DMS53 treated with DMSO at 0.1 percent for 48 hours (cell line): Measurements from ENCODE around the gene CLEC17A.
"Not testable (repeated sequence)": the region's sequence is repeated elsewhere in the genome, so short reads cannot be mapped to it uniquely, and the experiment has no call there.

Experiments used
- DNase-seq: peaks from one replicate; lab custom pipeline; 2025; ENCODE audit not compliant: unreplicated experiment; lab: John Stamatoyannopoulos, UW

Gene CLEC17A

DNA sequence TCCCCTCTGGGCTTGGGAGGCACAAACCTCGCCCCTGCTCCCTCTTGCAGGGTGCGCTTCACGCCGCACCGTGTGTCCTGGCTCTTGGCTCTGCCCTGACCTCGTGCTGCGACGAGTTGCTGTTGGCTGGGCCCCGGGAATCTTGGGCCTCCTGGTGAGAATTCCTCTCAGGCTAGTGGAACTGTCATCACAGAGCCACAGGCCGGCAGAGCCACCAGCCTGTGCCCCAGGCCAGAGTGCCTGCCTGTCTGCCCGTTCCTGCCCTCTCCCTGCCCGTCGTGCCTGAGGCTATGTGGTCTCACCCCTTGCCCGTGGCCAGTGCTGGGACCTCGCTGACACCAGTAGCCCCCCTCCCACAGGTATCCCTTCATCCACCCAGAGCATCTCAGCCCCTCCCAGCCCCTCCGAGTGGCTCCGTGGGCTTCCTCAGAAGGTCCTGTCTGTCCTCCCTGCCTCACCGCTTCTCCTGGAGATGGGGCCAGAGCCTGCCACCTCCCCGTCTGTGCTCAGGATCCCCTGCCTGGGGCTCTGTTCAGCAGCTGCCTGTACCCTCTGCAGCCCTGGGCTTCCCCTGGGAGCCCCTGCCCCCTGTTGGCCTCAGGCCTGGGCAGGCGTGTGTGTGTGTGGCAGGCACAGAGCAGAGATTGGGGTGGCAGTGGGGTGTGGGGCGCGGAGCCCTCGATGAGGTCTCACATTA is 24.4 kb upstream of the CLEC17A start:
- no peak for DNase-seq

DNA sequence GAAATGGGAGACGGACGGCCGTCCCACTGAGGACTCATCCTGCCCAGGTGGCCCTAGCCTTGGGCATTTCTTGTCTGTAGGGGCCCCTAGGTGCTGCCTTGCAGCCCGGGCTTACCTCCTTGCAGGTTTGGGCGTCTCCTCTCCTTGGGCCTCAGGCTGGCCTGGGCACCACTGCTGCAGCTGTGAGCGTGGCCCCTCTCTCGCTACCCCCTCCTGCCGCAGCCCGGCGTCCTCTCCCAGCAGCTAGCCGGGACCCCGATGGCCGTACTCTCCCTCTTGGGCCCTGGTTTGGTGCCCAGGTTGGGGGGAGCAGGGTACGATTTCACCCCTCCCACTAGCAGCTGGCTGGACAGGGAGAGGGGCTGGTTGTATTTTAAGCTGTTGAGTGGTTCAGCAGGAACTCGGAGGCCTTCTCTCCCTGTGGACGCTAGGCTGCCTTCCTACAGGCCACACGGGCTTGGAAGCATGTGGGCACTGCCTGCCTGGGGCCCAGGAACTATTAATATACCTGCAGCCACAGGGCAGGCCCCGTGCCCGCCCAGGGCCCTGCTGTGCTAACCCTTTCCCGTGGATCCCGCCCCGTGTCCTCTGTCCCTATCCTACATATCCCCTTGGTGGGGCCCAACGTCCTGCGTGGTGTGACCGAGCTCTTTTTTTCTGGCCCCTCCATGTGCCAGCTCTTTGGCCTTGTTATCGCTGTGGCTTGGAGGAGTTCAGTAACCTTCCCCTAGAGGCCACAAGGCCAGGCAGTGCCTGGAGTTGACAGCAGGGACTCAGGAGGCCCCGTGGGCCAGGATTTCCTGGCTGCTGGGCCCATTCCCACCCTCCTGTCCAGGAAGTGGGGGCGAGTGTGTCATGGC is 22.7 kb upstream of the CLEC17A start:
- DNase-seq: no peak

GRCh38 chr19:14560776-14561108 is 22.1 kb upstream of the CLEC17A start:
- no peak for DNase-seq

DNA sequence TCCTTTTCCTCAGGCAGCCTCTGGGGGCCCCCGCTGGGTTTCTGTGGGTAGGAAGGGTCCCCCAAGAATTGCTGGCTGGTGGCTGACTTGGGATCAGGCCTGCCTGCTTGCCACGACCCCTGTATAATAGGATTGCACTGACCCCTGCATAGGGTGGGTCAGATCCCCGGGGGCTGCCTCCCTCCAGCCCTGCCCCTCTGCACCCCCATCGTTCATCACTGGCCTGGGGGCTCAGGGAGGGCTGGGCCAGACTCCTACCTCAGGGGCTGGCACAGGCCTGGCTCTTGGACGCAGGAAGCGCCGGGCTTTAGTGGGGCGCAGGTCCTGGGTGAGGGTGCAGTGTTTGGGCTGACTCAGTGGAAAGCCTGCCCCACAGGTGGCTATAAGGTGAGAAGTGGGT is 21.6 kb upstream of the CLEC17A start:
- no peak for DNase-seq

- DNase-seq: no peak
Measured at GRCh38 chr19:14561847-14562351, 21.0 kb upstream of the CLEC17A start.

GRCh38 chr19:14562660-14563589 is 20.0 kb upstream of the CLEC17A start:
- DNase-seq: no peak

DNA sequence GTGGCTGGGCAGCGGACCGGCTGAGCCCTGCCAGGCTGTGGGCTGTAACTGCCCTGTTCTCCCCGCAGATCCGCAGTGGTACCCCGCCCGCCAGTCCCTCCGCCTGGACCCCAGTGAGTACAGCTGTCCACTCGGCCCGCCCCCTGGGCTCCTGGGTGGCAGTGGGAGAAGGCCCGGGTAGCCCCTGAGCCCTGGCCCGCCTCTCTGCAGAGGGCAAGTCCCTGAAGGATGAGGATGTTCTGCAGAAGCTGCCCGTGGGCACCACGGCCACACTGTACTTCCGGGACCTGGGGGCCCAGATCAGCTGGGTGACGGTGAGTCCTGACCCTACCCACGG is 19.3 kb upstream of the CLEC17A start:
- DNase-seq: no peak

GRCh38 chr19:14563989-14564651 is 18.8 kb upstream of the CLEC17A start:
- no peak for DNase-seq

DNA sequence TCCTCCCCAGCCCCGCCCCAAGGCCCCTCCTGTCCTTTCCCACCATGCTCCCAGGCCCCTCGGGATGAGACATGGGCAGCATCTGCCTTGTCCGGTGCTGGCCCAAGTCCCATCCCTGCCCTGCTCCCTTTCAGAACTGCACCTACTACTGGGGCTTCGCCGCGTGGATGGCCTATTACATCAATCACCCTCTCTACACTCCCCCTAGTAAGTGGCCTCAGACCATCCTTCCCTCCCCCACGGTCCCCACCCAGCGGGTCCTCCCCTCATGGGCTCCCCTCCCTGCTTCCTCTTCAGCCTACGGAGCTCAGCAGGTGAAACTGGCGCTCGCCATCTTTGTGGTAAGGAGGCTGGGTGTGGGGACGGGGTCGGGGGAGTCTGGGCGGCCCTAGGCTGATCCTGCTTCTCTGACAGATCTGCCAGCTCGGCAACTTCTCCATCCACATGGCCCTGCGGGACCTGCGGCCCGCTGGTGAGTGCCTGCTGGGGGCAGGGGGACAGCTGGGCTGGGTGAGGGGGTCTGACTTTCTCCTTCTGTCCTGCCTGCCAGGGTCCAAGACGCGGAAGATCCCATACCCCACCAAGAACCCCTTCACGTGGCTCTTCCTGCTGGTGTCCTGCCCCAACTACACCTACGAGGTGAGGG is 18.1 kb upstream of the CLEC17A start:
- DNase-seq: not testable (repeated sequence)

- DNase-seq: no peak
Measured at GRCh38 chr19:14565298-14565679, 17.6 kb upstream of the CLEC17A start.

GRCh38 chr19:14565765-14566711 is 16.8 kb upstream of the CLEC17A start:
- DNase-seq: no peak

- DNase-seq: no peak
Measured at GRCh38 chr19:14566712-14567077, 16.2 kb upstream of the CLEC17A start.

DNA sequence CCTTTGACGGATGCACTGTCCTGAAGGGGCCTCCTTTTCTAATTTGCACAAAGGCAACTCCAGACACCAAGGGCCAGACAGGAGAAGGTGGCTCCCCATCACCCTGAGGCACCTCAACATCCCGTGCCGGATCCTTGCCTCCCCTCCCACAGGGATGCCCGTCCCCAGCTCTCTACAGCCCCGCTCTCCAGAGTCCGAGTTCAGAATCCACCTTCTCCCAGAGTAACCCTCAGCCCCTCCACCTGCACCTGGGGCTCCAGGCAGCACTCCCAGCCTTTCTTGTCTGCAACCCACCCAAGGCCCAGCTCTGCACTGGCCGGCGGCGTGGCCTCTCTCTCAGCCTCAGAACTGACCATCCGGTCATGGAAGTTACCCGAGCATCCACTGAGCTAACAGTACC is 15.8 kb upstream of the CLEC17A start:
- no peak for DNase-seq

GRCh38 chr19:14570864-14571527 is 11.9 kb upstream of the CLEC17A start:
- no peak for DNase-seq

DNA sequence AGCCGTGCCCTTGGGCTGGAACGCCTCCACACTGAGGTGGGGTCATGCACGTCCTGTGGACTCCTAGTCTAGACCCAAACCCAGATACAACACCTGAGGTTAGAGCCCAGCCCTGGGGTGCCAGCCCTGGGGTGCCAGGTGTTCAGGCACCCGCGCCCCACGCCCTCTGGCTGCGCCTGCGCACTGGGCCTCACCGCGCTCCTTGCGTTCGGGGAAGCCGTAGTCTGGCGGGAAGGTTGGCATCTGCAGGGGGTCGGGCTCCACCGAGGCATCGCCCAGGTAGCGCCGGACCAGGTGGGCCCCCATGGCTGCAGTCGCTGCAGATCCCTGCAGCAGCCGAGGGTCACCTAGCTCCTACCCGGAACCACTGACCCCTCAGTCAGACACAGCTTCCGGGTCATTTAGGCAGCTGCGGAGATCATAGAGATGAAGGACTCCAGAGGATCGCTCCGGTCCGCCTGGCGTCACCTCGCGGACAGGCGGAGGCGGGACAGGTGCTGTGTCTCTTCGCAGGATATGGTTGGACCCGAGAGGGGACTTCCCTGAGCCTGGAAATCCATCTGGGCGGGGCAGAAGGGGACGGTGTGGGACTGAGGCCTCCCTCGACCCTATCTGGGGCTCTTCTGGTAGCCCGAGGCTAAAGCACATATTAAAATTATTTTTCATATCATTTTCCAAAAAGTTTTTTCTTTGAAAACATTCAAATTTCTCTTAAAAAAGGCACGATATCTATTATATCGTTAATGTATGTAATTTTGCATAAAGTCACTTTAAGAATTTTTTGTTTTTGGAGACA is 11.0 kb upstream of the CLEC17A start, which contains the start of gene NDUFB7:
NDUFB7 (minus strand) TSS at position 372 of the 796 bp plus-strand sequence; CDS start at position 306, 66 bp downstream.
- peak; percentile 77 for DNase-seq

DNA sequence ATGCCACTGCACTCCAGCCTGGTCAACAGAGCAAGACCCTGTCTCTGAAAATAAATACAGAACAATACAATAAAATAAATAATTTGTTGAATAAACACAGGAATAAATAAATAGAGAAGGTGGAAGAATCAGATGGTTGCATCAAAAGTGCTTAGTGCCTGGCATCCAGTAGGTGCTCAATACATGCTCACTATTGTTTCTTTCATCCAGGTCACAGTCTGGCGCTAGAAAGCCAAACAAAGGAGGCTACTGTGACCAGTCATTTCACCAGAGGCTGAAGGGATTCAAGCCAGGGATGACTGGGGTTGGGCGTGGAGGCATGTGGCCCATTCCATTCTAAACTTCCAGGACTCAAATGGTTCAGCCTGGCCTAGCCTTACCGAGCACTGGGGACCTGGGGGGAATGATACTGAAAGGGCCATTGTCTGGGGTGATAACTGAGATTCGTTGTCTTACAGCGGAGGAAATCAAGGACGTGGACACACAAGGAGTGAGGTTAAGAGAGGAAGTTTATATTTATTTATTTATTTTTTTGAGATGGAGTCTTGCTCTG is 7.4 kb upstream of the CLEC17A start:
- no peak for DNase-seq

- no peak for DNase-seq
Measured at GRCh38 chr19:14576363-14576762, 6.5 kb upstream of the CLEC17A start.

- DNase-seq: no peak
Measured at GRCh38 chr19:14577264-14577663, 5.6 kb upstream of the CLEC17A start.
